GM12872 (cell line): Measurements from ENCODE around the gene VWDE.

Experiments used
- TF ChIP-seq, protein P1 (sequence below): IDR thresholded peaks from 3 replicates; pipeline ENCODE4 v1.5.1; 2011; ENCODE audit warnings: low read depth, mild to moderate bottlenecking, low read length, moderate library complexity; ENCODE audit not compliant: insufficient read depth

VWDE gene

DNA sequence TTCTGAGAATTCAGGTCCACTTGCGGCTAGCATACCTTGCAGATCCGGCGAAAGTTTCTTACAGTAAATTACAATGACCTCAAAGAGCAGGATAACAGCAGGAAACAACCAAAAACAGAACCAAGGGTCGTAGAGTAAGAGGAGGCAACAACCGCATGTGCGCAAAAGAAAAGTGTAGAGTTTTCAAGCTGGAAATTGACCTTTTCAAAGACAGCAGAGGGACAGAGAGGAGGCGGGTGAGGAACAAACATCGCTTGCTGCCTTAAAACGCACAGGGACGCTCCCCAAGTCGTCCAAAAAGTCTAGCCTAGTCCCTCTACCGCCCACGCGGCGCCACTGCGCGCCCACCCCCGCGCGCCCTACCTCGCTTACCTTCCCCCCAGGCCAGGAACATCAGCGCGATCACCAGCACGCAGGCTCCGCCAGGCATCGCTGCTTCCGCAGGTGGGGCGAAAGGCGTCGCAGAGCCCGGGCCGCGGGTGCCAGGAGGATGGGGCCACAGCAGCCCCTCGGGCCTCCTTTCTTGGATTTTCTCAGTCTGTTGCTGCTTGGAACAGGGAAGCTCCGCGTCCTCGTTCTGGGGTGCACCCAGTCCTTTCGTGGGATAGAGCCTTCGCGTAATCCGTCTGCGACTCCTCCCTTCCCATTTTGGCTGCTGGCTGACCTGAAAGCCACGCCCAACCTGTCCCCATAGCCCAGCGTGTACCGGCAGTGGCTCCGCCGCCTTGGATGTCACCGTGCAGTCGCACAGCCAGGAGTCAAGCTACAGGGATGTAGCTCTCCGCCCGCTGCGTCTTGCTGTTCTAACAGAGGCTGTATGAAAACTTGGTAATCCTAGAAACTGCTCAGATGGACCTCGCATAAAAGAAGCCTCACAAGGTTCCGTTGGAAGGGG is at the start of gene VWDE:
Gene VWDE (minus strand): TSS at position 579 of the 895 bp plus-strand sequence. CDS start 149 bp downstream, at position 430.
- TF ChIP-seq, protein P1, sequence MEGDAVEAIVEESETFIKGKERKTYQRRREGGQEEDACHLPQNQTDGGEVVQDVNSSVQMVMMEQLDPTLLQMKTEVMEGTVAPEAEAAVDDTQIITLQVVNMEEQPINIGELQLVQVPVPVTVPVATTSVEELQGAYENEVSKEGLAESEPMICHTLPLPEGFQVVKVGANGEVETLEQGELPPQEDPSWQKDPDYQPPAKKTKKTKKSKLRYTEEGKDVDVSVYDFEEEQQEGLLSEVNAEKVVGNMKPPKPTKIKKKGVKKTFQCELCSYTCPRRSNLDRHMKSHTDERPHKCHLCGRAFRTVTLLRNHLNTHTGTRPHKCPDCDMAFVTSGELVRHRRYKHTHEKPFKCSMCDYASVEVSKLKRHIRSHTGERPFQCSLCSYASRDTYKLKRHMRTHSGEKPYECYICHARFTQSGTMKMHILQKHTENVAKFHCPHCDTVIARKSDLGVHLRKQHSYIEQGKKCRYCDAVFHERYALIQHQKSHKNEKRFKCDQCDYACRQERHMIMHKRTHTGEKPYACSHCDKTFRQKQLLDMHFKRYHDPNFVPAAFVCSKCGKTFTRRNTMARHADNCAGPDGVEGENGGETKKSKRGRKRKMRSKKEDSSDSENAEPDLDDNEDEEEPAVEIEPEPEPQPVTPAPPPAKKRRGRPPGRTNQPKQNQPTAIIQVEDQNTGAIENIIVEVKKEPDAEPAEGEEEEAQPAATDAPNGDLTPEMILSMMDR = no peak

DNA sequence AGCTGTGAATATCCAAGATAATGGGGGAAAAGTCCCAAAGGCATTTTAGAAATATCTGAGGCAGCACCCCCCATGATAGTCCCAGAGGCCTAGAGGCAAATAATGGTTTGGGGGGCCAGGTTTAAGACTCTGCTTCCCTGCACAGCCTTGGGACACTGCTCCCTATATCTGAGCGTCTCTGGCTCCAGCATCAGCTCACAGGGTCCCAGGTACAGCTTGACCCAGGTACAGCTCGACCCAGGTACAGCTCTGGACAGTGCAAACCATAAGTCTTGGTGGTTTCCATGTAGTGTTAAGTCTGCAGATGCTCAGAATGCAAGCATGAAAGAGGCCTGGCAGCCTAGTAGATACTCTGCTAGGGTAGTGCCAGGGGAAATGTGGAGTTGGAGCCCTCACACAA is 47.0 kb upstream of the VWDE start:
- TF ChIP-seq, protein P1 = no peak

DNA sequence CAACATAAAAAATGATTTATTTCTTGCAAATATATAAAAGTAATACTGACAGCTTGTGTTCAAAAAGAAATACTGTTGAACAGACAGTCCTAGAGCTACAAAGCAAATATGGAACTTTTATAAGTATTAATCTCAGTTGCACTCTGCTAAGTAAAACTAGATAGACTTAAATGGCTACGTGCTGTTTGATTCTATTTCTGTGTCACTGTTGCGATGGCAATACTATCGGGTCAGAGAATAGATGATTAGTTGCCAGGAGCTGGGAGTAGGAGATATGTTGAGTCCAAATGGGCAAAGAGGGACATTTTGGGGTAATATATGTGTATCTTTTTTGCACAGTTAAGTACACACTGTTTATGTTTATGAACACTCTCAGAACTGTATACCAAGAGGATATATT is 41.1 kb upstream of the VWDE start:
- TF ChIP-seq, protein P1 = no peak

DNA sequence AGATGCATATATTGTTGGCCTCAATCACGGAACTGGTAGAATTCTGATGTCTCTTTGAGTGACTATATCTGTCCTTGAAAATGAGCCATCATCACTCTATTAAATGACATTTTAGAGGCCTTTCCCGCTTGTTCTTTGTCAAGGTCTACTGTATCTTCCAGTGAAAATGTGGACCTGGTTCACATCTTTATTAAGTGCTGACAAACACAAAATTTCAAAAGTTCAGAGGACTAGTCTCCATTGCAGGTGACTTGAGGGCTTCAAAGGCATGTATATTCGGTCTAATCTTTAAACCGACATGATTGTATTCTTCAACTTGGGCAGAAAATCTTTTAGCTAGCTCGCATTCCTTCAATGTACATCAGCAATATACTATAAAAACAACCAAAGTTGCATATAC is 36.6 kb upstream of the VWDE start:
- TF ChIP-seq, protein P1 = no peak

DNA sequence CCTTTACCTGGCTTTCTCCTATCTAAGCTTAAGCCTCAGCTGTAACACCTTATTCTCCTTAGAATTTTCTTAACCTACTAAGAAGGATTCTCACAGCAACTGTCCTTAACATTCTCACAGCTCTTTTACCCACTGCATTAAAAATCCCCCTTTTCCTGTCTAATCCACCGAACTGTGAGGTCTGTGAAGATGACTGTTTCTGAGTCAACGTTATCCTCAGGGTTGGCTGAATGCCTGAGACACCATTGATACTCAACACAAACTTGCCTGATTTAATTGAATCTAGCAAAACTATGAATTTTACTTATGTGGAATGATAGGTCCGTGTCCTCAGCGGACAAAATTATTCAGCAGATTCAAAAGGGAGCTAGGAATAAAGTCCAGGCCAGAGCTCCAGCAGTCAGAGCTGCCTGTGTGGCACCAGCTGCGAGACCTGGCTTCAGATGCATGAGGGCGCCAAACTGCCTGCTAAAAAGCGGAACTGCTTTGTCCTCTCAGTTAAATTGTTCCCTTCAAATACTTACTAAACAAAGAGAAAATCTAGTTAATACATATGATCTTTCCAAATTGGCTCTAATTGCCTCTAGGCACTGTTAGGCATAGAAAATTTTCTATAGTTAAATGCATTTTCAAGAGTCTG is 33.4 kb upstream of the VWDE start:
- TF ChIP-seq, protein P1 = no peak

DNA sequence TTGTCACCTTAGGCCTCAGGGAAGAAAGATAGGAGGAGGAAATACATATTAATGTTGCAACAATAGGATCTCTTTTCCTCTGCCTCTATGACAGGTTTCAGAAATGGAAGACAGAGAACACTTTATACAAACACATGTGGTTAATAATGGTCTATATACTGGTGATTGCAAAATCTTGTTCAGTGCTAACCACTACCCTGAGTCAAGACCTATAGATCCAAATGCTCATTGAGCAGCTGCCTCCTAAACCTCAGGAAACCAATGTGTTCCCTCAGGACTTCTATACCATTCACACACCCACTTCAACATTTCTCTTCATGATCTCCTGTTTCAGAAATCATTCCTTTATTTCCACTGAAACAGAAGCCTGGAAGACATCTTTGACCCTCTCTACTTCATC is 32.5 kb upstream of the VWDE start:
- TF ChIP-seq, protein P1 = no peak

DNA sequence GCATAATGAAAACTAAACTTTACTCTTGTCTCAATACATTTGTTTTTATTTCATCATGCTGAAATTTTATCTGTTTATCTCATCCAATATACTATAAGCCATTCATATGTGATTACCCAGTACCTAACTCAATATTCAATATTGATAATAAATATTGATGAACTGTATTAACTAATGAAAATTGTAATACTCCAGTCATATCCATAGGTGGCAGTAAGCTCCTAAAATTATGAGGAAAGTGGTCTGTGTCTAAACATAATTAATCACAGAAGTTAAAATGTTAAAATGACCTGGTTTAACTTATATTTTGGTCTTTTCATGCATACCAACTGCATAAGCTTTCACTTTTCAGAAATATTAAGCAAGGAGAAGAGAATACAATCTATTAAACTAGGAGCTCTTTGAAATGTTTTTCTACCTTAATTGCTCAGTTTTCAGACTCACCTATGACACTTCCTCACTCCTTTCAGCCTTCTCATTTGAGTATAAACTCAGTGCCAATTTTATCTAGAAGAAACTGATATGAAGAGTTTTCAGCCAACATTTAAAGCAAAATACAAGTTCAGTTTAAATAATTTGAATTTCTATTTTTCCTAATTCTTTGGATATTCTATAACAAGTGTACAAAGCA is 30.5 kb upstream of the VWDE start:
- TF ChIP-seq, protein P1 = peak; percentile 39
